IPS DF 4.7 (cell line): ENCODE results near the gene LAMA2.

Experiments
- DNase-seq: peaks from one replicate; pipeline ENCODE4 v3.0.0-alpha.2; 2013; ENCODE audit warnings: low spot score; ENCODE audit errors: extremely low read depth

Gene LAMA2

DNA sequence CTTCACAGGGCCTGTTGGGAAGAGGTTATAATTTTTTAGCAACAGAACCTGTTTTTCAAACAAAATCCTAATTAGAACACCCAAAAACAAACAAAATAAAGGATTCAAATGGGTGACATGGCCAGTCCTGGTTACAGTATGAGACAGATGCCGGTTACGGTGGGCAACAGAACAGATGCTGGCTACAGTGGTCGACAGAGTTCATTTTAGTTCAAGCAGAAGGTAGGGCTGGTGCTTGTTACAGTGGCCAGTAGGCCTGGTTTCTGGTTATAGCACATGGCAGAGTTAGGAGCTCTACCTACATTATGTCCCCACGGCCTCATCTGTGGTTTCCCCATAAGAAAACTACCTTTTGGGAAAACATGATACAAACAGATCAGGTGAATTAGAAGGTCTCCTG lies 327.7 kb downstream of the LAMA2 start:
- DNase-seq, result no peak

DNA sequence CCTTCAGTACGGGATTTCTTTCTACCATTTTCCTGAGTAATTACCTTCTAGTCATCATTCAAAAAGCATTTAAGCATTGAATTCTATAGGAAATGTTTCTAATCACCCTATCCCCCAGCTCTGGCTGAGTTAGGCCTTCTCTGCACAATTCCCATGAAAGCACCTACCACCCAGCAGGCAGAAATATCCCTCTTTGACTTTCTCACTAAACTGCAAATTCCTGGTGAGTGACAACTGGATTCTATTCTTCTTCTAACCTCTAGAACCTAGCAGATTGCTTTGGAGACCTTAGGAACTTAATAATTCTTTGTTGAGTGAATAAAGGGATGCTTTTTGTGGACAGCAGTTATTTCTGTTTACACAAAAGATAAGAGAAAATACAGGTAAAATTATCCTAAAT lies 328.7 kb downstream of the LAMA2 start:
- no peak for DNase-seq

DNA sequence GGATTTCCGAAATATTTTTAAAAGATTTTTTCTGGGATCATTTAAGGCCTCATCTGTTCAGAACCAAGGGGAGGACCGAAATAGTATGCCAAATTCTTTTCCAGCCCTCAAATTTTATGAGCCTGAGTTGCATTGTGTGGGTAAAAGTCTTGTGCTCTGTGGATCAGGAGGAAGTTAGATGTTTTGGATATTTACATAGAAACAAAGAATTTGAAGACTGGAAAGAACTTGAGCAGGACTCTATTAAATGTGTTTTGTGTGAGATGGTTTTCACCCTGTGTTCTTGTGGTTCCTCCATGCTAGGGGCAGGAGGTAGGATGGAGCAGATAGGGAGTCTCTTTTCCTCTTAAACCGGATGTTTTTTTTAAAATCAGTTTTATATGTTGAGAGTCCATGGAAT lies 329.1 kb downstream of the LAMA2 start:
- no peak for DNase-seq

DNA sequence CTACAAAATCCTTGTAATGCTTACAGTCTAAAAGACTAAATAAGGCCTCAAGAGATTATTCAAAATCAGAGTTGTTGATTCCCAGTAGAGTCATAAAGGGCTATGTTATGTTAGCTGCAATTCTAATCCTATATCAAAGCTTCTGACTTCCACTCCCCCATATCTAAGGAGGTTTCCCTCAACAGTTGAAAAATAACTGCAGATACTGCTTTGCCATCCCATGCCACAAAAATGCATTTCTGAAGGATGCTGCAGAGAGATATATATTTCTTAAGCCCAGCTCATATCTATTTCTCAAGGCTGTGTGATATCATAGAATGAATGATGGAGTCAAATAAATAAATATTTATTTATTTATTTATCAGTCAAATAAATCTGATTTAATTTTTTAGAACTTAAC lies 332.3 kb downstream of the LAMA2 start:
- no peak for DNase-seq

DNA sequence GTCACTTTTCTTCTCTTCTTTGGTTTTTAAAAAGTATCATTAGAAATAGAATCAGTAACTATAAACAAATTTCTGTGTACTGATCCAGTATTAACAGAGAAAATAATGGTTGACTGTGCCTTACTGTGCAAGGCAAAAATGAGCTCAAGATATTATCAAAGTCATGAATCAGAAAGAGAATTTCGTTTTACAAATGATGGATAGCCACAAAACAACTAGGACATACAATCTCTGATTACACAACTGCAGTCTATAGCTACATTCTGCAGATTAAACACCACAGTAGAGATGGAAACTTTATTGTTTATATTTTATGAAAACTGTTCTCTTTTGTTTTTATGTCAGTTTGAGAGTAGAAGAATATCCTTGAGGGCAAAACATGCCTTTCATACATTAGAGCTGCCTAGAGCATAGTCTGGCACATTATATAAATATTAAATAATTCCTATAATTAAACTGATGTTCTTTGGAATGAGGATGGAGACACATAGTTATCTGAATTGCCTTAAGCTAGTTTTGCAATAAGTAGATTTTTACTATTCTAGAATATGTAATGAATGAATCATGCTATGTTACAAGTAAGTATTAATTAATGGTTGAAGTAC lies 333.1 kb downstream of the LAMA2 start:
- no peak for DNase-seq

DNA sequence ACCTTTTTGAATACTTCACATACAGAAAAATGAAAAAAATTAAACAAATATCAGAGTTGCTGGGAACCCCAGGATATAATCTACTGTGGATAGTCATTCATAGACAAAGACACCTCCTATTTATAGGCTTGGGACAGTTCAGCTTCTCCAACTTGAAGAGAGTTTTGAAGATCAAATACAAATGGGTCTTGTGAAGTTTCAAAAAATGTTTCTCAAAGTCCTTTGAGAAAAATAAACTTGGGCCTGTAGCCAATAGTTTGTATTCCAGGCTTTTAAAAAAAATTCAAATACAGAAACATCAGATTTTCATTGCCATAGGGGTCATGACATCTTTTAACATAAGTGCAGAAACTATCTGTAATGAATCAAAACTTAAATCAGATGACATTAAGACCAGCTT lies 334.8 kb downstream of the LAMA2 start:
- DNase-seq, result no peak

DNA sequence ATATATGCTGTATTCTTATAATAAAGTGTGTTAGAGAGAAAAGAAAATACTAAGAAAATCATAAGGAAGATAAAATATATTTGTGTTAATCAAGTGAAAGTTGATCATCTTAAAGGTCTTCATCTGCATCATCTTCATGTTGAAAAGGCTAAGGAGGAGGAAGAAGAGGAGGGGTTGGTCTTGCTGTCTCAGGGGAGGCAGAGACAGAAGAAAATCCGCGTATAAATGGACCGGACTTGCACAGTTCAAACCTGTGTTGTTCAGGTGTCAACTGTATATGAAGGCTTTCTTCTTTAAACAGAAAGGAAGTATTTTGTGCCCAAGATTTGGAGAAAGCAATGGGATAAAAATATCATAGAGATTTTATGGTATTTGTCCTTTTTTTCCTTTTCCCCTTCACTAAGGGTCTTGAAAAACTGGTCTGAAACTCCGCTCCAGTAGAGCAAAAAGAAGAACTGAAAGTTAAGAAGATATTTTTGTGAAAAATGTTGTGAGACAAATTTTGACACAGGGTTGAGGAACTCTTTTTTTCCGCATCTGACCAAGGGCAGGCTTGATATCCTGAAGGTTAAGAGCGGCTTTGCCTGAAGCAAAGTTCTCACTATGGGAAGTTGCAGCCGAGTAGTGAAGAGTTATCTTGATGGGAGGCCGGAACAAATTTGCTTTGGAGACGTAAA lies 350.7 kb downstream of the LAMA2 start:
- DNase-seq, result no peak

DNA sequence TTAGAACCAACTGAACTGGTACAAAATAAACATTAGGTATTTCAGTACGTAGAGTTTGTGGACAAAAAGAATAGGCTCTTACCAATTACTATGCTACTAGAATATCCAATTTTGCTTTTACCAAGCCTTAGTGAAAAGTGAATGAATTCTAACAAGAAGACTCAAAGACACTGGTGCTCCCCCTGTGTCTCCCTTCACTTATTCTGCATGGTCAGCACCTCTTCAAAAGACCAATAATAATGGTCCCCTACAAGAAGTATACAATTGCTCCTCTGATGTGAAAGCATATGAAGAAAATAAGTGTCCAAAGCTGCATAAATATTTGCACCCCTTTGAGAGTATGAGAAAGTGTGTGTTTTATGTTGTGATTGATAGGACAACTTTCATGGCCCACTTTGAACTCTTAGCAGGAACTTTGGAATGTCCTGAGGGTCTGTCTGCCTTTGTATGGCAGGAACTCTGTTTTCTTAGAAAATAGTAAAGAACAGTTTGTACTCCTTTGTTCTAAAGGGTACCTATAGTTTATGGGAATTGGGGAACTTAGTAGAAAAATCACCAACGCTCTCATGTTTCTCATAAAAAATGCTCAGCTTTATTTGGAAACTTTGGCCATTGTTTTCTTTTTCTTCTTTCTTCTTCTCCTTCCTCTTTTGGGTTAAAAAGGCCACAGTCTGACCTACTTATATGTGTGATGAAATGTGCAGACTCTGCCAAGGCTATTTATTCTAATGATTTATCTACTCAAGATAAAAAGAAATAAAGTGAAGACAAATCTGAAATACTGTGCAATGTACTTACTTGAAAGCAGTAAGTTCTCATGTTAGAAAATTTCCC lies 352.4 kb downstream of the LAMA2 start:
- DNase-seq, result no peak

DNA sequence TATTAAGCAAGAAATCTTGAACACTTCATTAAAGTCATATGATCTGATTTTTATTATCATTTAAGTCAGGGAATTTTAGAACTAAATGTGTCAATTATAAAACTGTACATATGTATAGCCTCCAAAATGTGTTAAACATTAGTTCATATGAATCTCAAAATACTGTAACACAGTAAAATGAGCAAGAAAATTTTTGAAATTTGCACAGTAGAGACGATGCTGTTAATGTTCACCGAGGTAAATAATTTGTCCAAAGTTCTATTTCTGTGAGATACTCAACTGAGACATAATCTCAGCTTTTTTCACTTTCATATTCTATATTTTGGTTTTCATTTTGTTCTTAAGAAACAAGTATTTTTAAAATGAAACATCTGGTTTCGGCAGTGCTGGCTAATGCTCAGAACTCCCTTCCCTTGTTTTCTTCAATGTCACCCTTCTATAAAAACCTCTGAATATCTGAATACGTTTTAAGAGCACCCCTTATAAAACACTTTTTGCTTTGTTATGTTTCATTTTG lies 353.1 kb downstream of the LAMA2 start:
- DNase-seq, result no peak

DNA sequence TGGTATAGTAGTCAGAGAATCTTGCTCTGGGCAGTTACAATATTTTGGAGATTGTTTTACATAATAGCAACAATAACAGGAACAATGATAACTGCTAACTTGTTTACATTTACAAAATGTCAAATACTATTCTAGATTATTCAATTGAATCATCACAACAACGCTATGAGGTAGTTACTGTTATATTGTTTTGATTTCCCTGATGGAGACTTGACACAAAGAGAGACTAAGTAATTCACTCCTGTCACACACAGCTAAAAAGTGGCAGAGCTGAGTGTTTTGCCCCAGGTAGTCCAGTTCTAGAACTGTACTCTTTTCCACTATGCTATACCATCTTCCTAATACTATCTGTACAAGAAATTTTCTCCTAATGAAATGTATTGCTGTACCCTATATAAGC lies 356.1 kb downstream of the LAMA2 start:
- DNase-seq, result no peak

DNA sequence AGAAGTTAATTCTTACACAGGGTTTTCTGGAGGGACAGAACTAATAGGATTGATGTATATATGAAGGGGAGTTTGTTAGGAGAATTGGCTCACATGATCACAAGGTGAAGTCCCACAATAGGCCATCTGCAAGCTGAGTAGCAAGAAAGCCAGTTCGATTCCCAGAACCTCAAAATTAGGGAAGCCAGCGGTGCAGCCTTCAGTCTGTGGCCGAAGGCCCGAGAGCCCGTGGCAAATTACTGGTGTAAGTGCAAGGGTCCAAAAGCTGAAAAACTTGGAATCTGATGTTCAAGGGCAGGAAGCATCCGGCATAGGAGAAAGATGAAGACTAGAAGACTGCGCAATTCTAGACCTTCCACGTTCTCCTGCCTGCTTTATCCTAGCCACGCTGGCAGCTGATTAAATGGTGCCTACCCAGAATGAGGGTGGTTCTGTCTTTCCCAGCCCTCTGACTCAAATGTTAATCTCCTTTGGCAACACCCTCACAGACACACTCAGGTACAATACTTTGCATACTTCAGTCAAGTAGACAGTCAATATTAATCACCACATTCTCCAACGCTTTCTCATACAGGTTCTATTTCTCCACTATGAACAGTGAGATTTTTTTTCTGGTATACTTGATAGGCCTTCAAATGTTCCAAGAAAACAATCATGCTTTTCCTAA lies 357.0 kb downstream of the LAMA2 start:
- DNase-seq, result no peak

DNA sequence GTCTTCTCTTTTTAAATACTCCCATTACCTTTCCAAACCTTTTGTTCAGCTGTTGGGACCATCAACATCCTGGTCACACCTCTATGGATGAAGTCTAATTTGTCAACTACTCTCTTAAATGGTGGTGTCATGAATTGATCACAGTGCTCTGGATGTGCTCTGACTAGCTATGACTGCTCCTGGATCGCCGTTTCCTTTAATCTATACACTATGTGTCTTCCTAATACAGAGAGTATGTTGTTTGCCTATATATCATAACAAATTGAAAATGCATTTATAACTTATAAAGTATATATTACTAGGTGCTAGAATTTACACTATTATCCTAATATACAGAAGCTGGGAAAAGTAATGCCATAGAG lies 357.5 kb downstream of the LAMA2 start:
- no peak for DNase-seq

DNA sequence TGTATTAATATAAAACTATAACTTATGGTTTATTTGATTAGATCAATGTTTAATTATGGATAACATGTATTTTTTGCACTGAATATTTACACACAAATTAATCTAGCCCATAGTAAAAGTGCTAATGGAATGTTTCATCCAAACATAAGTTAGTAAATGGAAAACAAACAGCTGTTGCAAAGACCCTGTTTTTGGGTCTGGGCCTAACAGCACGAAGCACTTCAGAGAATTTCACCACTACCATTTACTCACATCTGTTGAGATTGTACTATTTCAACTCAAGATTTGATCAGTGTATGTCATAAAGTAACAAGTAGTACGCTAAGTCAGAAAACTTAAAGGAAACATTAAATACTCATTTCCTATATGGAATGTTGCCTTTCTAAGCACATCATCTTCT lies 359.6 kb downstream of the LAMA2 start:
- DNase-seq, result no peak

DNA sequence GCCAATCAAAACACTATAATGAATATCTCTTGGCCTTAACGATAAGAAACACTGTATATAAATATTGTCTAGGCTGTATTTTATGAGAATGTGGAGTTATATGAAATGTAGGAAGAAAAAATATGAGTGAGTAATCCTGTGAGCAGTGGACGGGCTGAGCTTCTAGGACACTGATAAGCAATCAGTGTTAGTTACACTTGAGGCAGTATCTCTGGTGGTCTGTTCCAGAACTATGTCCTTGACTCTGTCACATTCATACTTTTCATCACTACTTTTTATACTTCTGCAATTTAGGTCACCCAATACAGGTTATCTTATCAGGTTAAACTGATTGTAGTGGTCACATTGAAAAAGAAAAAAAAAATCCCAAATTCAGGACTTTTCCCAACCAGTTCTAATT lies 360.4 kb downstream of the LAMA2 start:
- DNase-seq, result no peak

DNA sequence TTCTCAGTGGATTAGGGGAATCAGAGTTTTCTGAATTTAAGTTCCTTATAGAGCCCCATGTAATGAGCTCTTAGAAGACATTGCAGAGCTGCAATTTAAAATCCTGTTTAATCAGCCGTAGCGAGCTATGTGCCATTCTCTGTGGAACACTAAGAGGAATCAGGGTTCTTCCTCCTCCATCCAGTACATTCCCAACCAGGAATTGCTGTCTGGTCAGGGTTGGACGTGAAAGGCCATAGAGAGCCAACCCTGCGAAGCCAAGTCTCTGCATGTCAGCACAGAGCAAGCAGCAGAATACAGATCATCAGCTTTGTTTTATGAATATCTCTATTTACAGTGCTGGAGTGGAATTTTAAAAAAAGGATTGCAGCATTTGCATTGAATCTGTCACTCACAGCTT lies 366.0 kb downstream of the LAMA2 start:
- no peak for DNase-seq

DNA sequence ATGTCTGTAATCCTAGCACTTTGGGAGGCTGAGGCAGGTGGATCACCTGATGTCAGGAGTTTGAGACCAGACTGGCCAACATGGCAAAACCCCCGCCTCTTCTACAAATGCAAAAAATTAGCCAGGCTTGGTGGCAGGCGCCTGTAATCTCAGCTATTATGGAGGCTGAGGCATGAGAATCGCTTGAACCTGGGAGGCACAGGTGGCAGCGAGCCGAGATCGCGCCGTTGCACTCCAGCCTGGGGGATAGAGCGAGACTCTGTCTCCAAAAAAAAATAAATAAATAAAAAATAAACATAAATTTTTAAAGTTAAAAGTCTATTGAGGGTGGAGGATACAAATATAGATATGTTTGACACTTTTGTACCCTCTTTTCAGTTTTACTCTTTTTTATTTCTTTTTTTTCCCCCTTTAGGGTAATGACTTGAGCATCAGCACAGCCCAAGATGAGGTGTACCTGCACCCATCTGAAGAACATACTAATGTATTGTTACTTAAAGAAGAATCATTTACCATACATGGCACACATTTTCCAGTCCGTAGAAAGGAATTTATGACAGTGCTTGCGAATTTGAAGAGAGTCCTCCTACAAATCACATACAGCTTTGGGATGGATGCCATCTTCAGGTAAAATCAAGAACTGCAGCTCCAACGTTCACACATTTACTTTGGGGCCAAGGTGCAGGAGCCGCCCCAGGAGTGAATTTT lies 368.9 kb downstream of the LAMA2 start:
- peak; percentile 78 for DNase-seq

DNA sequence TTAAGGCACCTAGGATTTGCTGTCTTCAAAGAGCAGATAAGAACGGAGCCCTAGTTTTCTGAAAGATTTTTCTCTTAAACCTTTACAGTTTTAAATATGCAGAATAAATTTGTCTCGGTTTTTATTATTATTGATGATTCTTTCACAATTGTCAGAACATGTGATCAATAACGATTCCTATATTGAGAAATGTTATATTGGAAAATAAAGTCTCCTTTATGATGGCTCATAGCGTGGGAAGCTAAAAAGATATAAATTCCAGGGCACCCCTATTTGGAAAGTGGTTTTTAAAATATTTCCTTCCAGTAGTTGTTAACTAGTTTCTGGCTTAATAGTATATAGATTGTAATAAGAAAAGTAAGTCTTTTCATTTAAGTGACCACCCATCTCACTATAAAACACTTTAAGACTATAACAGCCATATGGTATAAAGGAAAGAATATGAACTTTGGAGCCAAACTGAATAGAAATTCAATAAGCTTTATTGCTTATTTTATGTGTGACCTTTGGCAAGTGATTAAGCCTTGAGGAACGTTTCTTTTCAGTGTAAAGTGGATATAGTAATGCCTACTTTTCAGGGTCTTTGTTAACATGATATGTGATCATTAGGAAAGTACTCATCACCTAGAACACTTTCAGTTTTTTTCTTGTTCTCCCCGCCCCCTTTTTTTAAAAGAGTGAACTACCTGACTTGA lies 369.6 kb downstream of the LAMA2 start:
- DNase-seq, result no peak

DNA sequence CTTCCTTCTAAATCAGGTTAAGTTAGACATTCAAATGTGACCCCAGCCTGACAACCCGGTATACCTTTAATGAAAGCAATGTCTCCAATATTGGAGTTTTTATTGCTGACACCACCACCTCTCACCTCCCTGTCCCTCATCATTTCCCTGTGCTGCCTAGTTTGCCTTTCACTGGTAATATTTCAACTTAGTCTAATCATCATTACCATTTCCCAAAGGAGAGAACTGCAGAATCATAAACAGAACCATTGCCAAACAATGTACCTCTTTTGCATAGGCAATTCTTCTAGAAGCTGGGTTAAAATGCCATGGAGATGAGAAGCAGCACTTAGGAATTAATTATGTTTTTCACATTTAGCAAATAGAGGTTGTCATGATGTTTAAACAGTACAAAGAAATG lies 370.3 kb downstream of the LAMA2 start:
- no peak for DNase-seq

DNA sequence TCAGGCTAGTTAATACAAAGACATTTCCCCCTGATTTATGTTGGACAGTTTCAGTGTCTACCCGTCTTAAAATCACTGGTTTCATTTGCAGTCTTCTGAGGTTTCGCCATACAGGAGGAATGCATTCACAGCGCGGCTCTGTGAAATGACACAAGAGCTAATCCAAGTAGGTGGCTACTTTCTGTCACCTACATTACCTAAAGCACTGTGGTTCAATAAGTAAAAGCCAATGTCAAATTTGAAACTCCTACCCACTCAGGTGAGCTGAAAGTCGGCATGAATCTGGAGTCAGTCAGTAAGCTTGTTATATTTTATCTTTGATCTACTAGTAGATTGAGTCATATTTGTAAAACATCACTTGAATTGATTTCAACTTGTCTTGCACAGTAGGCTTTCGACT lies 370.8 kb downstream of the LAMA2 start:
- DNase-seq, result no peak

DNA sequence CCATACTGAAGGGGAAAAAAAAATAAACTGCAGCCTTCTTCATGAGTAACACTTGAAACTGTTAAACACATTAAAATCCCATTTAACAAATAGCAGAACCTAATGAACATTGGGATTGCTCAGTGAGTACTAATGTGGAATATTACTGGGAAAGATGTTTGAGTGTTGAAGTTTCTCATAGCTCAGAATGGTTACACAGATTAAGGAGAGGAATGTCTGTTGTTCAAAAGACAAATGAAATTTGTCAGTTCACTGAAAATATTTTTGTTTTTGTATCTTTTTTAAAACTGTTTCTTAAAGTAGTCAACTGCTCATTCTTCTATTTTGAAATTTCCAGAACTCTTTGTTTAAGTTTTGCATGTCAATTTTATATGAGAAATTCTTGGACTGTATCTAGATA lies 374.3 kb downstream of the LAMA2 start:
- no peak for DNase-seq

DNA sequence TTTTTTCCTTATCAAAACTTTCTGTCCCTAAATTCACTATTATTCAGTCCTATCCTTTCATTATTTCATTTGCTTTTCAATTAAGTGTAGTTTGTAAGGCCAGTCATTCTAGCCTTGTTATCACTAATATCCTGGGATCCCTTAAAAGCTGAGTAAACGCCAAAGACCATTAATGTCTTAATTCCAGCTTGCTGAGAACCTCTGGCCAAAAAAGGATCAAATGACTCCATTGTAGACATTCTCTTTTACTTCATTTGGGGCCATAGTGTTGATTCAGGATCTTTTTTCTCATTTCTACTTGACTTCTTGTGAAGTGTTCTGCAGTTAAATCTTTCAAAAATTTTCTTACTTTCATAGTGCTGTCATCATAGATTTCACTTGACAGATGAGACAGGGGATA lies 379.7 kb downstream of the LAMA2 start:
- DNase-seq, result no peak
